Naive B cell (primary cell): Measurements from ENCODE around the gene ACBD6. TPM values are rescaled to one million over a fixed set of nuclear protein-coding genes. Genes with fewer than 3 reads are reported as not detected.

Experiments used
- ATAC-seq, 2 donors: fragments of 150-1000 bp; cut with Tn5 transposase; 2 replicates each; pipeline ENCODE4 v1.10.0; 2021; ENCODE audit warnings: low read depth in 2 of 2, mild to moderate bottlenecking in 2 of 2, moderate library complexity in 2 of 2
- DNase-seq: peaks from one replicate; pipeline ENCODE4 v3.0.0; 2022
- H3K27ac Mint-ChIP-seq, 6 donors: one replicate each; pipeline ENCODE4 v1.8.0; 2020 to 2022; ENCODE audit warnings: mild to moderate bottlenecking in 6 of 6, mixed read lengths in 6 of 6, moderate library complexity in 5 of 6, inconsistent platforms in 2 of 6
- H3K27me3 Mint-ChIP-seq, 3 donors: one replicate each; pipeline ENCODE4 v1.8.0; 2021 to 2022; ENCODE audit warnings: mixed read lengths in 3 of 3, mild to moderate bottlenecking in 1 of 3
- H3K36me3 Mint-ChIP-seq, 2 donors: one replicate each; pipeline ENCODE4 v1.8.0; 2020 to 2022; ENCODE audit warnings: mixed read lengths in 2 of 2, inconsistent platforms in 1 of 2, mild to moderate bottlenecking in 1 of 2
- H3K4me1 Mint-ChIP-seq, 3 donors: one replicate each; pipeline ENCODE4 v1.8.0; 2020 to 2022; ENCODE audit warnings: mixed read lengths in 3 of 3, inconsistent platforms in 1 of 3, mild to moderate bottlenecking in 1 of 3, moderate library complexity in 1 of 3
- H3K4me3 Mint-ChIP-seq, 8 donors: one replicate each; pipeline ENCODE4 v1.8.0; 2020 to 2022; ENCODE audit warnings: mild to moderate bottlenecking in 8 of 8, mixed read lengths in 8 of 8, moderate library complexity in 8 of 8, inconsistent platforms in 2 of 8
- H3K9me3 Mint-ChIP-seq, 7 donors: one replicate each; pipeline ENCODE4 v1.8.0; 2020 to 2022; ENCODE audit warnings: mixed read lengths in 7 of 7, mild to moderate bottlenecking in 5 of 7, inconsistent platforms in 2 of 7, moderate library complexity in 1 of 7
- polyA plus RNA-seq, 6 donors: library from polyadenylated mRNA; unstranded; fragments of 300-500 nt; fragmentation: Illumina TruSeq; gene quantifications; one replicate each; pipeline ENCODE4 v1.2.3, GENCODE V29; 2021; ENCODE audit warnings: low read depth in 6 of 6

ACBD6 gene
- polyA plus RNA-seq, 6 donors from 2014 or later, result 27.8 to 41.2 (median 37.4) TPM

GRCh38 chr1:180519846-180520245 lies 17.5 kb upstream of the ACBD6 start:
- DNase-seq, result no peak
- Mint-ChIP-seq H3K4me3 (peak overlapping the region in 1 of 8 donors; percentile 11), H3K27ac (peak overlapping the region in 1 of 6 donors; percentile 37), H3K4me1 (peaks cover 4 to 6% (median 4%) of the 10 kb centered on the region in 3 donors), H3K9me3 (no peaks in the 10 kb centered on the region), H3K27me3 (peaks cover 8 to 15% (median 11%) of the 10 kb centered on the region in 3 donors), H3K36me3 (no peaks in the 10 kb centered on the region)
- no peak for ATAC-seq

GRCh38 chr1:180515857-180516388 lies 13.5 kb upstream of the ACBD6 start:
- peak; percentile 50 for DNase-seq
- peak; percentile 75 to 86 for ATAC-seq

GRCh38 chr1:180515364-180515763 lies 13.0 kb upstream of the ACBD6 start:
- H3K4me3 Mint-ChIP-seq, result no peak overlapping the region
- H3K4me1 Mint-ChIP-seq, result no peaks in the 10 kb centered on the region
- no peak overlapping the region for H3K27ac Mint-ChIP-seq
- ATAC-seq (no peak), DNase-seq (no peak)
- no peaks in the 10 kb centered on the region for H3K36me3 Mint-ChIP-seq
- peaks cover 22 to 27% (median 26%) of the 10 kb centered on the region in 3 donors for H3K27me3 Mint-ChIP-seq
- peaks cover 0 to 2% (median 0%) of the 10 kb centered on the region in 7 donors for H3K9me3 Mint-ChIP-seq

More at GRCh38 chr1:180515857-180516388, 13.5 kb upstream of the ACBD6 start:
- no peaks in the 10 kb centered on the region for H3K9me3 Mint-ChIP-seq
- no peaks in the 10 kb centered on the region for H3K36me3 Mint-ChIP-seq
- H3K27me3 Mint-ChIP-seq, result peaks cover 19 to 26% (median 20%) of the 10 kb centered on the region in 3 donors
- H3K4me1 Mint-ChIP-seq, result no peaks in the 10 kb centered on the region
- no peak overlapping the region for H3K4me3 Mint-ChIP-seq
- no peak overlapping the region for H3K27ac Mint-ChIP-seq

GRCh38 chr1:180513531-180513930 lies 11.2 kb upstream of the ACBD6 start:
- H3K27me3 Mint-ChIP-seq, result peaks cover 16 to 19% (median 16%) of the 10 kb centered on the region in 3 donors
- H3K27ac Mint-ChIP-seq, result no peak overlapping the region
- no peaks in the 10 kb centered on the region for H3K36me3 Mint-ChIP-seq
- DNase-seq (no peak), ATAC-seq (no peak)
- H3K4me3 Mint-ChIP-seq, result no peak overlapping the region
- peaks cover 0 to 2% (median 0%) of the 10 kb centered on the region in 7 donors for H3K9me3 Mint-ChIP-seq
- H3K4me1 Mint-ChIP-seq, result no peaks in the 10 kb centered on the region

- peaks cover 15 to 19% (median 16%) of the 10 kb centered on the region in 3 donors for H3K27me3 Mint-ChIP-seq
- no peak for DNase-seq
- no peak for ATAC-seq
- no peaks in the 10 kb centered on the region for H3K4me1 Mint-ChIP-seq
- H3K9me3 Mint-ChIP-seq, result peaks cover 0 to 2% (median 0%) of the 10 kb centered on the region in 7 donors
- no peaks in the 10 kb centered on the region for H3K36me3 Mint-ChIP-seq
- no peak overlapping the region for H3K4me3 Mint-ChIP-seq
- H3K27ac Mint-ChIP-seq, result no peak overlapping the region
These were observed 8.5 kb upstream of the ACBD6 start for GRCh38 chr1:180510882-180511281.

GRCh38 chr1:180508725-180509097 lies 6.3 kb upstream of the ACBD6 start:
- peaks cover 13 to 19% (median 16%) of the 10 kb centered on the region in 3 donors for H3K27me3 Mint-ChIP-seq
- DNase-seq, result no peak
- ATAC-seq, result no peak
- H3K36me3 Mint-ChIP-seq, result no peaks in the 10 kb centered on the region
- H3K9me3 Mint-ChIP-seq, result peaks cover 0 to 2% (median 0%) of the 10 kb centered on the region in 7 donors
- H3K27ac Mint-ChIP-seq, result no peak overlapping the region
- H3K4me1 Mint-ChIP-seq, result peaks cover 0 to under 1% (median 0%) of the 10 kb centered on the region in 3 donors
- no peak overlapping the region for H3K4me3 Mint-ChIP-seq

GRCh38 chr1:180507795-180508724 lies 5.7 kb upstream of the ACBD6 start:
- no peak for ATAC-seq
- no peak for DNase-seq
- Mint-ChIP-seq H3K27ac (no peak overlapping the region), H3K4me1 (peaks cover 5 to 7% (median 6%) of the 10 kb centered on the region in 3 donors), H3K9me3 (peaks cover 0 to 2% (median 0%) of the 10 kb centered on the region in 7 donors), H3K36me3 (no peaks in the 10 kb centered on the region), H3K27me3 (peaks cover 13 to 19% (median 16%) of the 10 kb centered on the region in 3 donors), H3K4me3 (no peak overlapping the region)

- Mint-ChIP-seq H3K27me3 (peaks cover under 1 to 6% (median 4%) of the 10 kb centered on the region in 3 donors), H3K4me3 (peak overlapping the region in 1 of 8 donors; percentile 7), H3K9me3 (peaks cover 0 to 2% (median 0%) of the 10 kb centered on the region in 7 donors), H3K27ac (peak overlapping the region in 1 of 6 donors; percentile 49), H3K36me3 (no peaks in the 10 kb centered on the region), H3K4me1 (peaks cover 18 to 23% (median 21%) of the 10 kb centered on the region in 3 donors)
- DNase-seq (no peak), ATAC-seq (no peak)
These were observed 3.5 kb upstream of the ACBD6 start for GRCh38 chr1:180505732-180506335.

GRCh38 chr1:180504186-180504585 lies 1.8 kb upstream of the ACBD6 start:
- H3K36me3 Mint-ChIP-seq, result no peaks in the 10 kb centered on the region

GRCh38 chr1:180503280-180503862 lies 994 bp upstream of the ACBD6 start:
- Mint-ChIP-seq H3K4me3 (peak overlapping the region; percentile 89 to 98 (median 96)), H3K27me3 (no peaks in the 10 kb centered on the region), H3K4me1 (peaks cover 19 to 38% (median 25%) of the 10 kb centered on the region in 3 donors), H3K9me3 (no peaks in the 10 kb centered on the region), H3K36me3 (no peaks in the 10 kb centered on the region), H3K27ac (peak overlapping the region; percentile 93 to 96 (median 96))
- ATAC-seq, result no peak
- DNase-seq, result no peak

More at GRCh38 chr1:180504186-180504585, 1.8 kb upstream of the ACBD6 start:
- ATAC-seq, result no peak
- DNase-seq, result no peak
- H3K27ac Mint-ChIP-seq, result peak overlapping the region in 1 of 6 donors; percentile 53
- no peaks in the 10 kb centered on the region for H3K27me3 Mint-ChIP-seq
- peaks cover 0 to 1% (median 0%) of the 10 kb centered on the region in 7 donors for H3K9me3 Mint-ChIP-seq
- H3K4me1 Mint-ChIP-seq, result peaks cover 19 to 36% (median 25%) of the 10 kb centered on the region in 3 donors
- peak overlapping the region in 5 of 8 donors; percentile 7 to 85 (median 20) for H3K4me3 Mint-ChIP-seq

- no peak for DNase-seq
These were observed 464 bp downstream of the ACBD6 start for GRCh38 chr1:180501865-180502360.

GRCh38 chr1:180500689-180501088 lies 1.7 kb downstream of the ACBD6 start:
- H3K27me3 Mint-ChIP-seq, result no peaks in the 10 kb centered on the region
- H3K27ac Mint-ChIP-seq, result peak overlapping the region in 2 of 6 donors; percentile 28 to 56
- peak overlapping the region in 7 of 8 donors; percentile 55 to 97 (median 63) for H3K4me3 Mint-ChIP-seq
- H3K36me3 Mint-ChIP-seq, result no peaks in the 10 kb centered on the region
- H3K4me1 Mint-ChIP-seq, result peaks cover 24 to 41% (median 25%) of the 10 kb centered on the region in 3 donors
- DNase-seq (no peak), ATAC-seq (no peak)
- no peaks in the 10 kb centered on the region for H3K9me3 Mint-ChIP-seq

More at GRCh38 chr1:180501865-180502360, 464 bp downstream of the ACBD6 start:
- no peaks in the 10 kb centered on the region for H3K36me3 Mint-ChIP-seq
- peaks cover 19 to 38% (median 25%) of the 10 kb centered on the region in 3 donors for H3K4me1 Mint-ChIP-seq
- no peaks in the 10 kb centered on the region for H3K9me3 Mint-ChIP-seq
- ATAC-seq, result peak; percentile 10 to 27
- H3K27ac Mint-ChIP-seq, result peak overlapping the region; percentile 84 to 96 (median 94)
- H3K27me3 Mint-ChIP-seq, result no peaks in the 10 kb centered on the region
- peak overlapping the region; percentile 89 to 98 (median 96) for H3K4me3 Mint-ChIP-seq
